ENCODE results near the gene MED25.

DNA sequence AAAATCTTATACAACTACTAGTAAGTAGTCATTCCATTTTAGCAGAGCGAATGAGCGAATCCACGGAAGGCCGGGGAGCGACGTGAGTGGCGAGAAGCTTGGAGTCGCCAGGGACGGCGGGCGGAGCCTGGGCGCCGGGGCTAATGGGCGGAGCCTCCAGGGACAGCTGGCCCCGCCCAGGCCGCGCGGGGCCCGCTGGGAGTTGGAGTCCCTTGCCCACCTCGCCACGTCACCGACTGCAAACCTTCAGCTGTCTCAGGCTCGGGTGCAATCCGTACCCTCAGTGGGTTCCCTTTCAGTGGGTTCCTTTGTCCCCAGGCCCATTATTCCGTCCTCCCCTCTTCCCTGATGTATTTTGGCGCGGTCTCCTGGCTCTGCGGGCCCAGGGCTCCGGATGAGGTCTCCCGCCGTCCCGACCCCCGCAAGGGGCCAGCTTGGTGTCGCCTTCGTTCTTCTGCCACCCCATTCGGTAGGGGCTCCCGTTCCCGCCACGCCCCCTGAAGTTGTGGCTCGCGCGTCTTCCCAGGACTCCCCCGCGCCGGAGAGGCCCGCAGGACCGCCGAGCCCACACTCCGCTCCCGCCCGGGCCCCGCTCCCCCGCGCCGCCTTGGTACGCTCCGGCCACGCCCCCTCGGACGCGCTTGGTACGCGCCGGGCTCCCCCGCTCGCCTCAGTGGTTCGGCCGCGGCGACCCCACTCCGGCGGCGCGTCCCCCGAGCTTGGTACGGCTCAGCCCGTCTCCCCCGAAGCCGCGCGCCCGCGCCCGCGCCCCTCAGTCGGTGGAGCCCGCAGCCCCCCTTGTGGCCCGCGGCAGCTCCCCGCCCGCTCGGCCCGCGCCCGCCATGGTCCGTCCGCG, 32.6 kb downstream of the MED25 start, which contains the start of gene PTOV1:
- TF ChIP-seq BHLHE40 (IDR thresholded peaks at IDR 0.05; ENCODE audit: borderline replicate concordance), result no peak; the same call in 1 of the 2 replicates
- TF ChIP-seq LEF1 (IDR thresholded peaks at IDR 0.05; ENCODE audit: borderline replicate concordance), result no peak
- TF ChIP-seq TARDBP (IDR thresholded peaks at IDR 0.05), result no peak
- no peak for TF ChIP-seq SP1 (IDR thresholded peaks at IDR 0.05)
